Measurements from ENCODE around the gene PTTG1IP2.
"Not testable (repeated sequence)": the region's sequence is repeated elsewhere in the genome, so short reads cannot be mapped to it uniquely, and the experiment has no call there.

PTTG1IP2 gene

DNA sequence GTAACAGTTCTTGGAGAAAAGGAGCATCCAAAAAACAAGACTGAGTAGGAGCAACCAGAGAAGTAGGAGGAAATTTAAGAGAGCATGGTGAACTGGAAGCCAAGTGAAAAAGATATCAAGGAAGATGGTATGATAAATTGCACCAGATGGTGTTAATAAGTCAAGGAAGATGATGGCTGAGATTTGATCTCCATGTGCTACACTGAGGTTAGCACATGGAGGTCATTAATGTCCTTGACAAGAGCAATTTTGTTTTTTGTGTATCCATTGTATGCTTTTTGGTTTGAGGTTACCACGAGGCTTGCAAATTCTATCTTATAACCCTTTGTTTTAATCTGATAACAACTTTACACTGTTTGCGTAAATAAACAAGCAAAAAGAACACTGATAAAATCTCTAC is 11.3 kb upstream of the PTTG1IP2 start:
- ChIA-PET CTCF (no interaction called here), POLR2A (no interaction called here)

DNA sequence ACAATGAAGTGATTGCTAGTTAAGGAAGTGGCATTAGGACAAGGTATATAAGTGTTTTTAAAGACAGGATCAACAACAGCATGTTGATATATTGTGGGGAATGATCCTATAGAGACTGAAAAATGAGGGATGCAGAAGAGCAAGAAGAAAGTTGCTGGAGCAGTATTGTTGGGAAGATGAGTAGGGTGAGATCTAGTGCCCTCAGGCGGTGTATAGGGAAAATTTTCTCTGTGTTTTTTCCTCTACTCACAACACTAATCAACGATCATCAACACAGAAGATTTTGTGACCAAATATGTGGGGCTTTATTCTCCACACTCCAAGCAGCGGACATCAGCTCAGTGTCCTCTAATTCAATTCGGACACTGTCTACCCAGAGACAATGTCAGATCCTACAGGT is 9.6 kb upstream of the PTTG1IP2 start:
- TF ChIP-seq, protein P1, sequence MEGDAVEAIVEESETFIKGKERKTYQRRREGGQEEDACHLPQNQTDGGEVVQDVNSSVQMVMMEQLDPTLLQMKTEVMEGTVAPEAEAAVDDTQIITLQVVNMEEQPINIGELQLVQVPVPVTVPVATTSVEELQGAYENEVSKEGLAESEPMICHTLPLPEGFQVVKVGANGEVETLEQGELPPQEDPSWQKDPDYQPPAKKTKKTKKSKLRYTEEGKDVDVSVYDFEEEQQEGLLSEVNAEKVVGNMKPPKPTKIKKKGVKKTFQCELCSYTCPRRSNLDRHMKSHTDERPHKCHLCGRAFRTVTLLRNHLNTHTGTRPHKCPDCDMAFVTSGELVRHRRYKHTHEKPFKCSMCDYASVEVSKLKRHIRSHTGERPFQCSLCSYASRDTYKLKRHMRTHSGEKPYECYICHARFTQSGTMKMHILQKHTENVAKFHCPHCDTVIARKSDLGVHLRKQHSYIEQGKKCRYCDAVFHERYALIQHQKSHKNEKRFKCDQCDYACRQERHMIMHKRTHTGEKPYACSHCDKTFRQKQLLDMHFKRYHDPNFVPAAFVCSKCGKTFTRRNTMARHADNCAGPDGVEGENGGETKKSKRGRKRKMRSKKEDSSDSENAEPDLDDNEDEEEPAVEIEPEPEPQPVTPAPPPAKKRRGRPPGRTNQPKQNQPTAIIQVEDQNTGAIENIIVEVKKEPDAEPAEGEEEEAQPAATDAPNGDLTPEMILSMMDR (IDR thresholded peaks at IDR 0.05; ENCODE audit: control extremely low read depth, extremely low read depth, low read depth, missing control alignments) = no peak
- DNase-seq (ENCODE audit: extremely low spot score) = no peak
- POLR2A ChIA-PET = no interaction called here
- CTCF ChIA-PET = no interaction called here

More for the DNA sequence above, 11.3 kb upstream of the PTTG1IP2 start:
- TF ChIP-seq, protein P1 (IDR thresholded peaks at IDR 0.05; ENCODE audit: control extremely low read depth, extremely low read depth, low read depth, missing control alignments) = no peak
- no peak for DNase-seq (ENCODE audit: extremely low spot score)

DNA sequence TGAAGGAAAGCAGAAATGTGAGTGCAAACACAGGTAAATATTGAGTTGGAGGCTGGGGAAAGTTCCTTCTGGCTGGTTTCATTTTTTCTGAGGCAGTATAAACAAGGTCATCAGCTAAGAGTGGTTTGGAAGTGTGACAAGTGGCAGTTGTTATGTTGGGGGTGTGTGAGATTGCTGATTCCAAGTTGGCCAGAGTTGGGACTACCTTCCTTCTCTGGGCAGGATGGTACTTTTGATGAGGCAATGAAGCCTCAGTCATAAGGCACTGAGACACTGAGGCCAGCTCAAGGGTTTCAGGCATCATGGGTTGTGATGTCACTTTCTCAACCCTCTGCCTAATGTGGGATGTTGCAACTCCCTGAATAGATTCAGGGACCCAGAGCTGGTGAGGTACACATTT is 8.2 kb upstream of the PTTG1IP2 start:
- CTCF ChIA-PET = interaction anchor here (0.8 to 1.1 kb wide), 2 partner anchors 9 to 168 kb away, joined by 3 read pairs; no protein-coding TSS in a partner anchor
- TF ChIP-seq, protein P1 (IDR thresholded peaks at IDR 0.05; ENCODE audit: control extremely low read depth, extremely low read depth, low read depth, missing control alignments) = no peak
- no peak for DNase-seq (ENCODE audit: extremely low spot score)

DNA sequence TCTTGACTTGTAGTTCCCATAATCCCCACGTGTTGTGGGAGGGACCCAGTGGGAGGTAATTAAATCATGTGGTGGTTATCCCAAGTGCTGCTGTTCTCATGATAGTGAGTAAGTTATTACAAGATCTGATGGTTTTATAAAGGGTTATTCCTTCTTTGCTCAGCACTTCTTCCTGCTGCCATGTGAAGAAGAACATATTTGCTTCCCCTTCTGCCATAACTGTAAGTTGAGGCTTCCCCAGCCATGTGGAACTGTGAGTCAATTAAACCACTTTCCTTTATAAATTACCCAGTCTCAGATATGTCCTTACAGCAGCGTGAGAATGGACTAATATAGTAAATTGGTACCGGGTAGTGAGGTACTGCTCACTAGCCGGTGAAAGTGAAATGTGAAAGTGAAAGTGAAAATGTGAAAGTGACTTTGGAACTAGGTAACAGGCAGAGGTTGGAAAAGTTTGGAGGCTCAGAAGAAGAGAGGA is 6.2 kb upstream of the PTTG1IP2 start:
- DNase-seq (ENCODE audit: extremely low spot score); CTCF ChIA-PET: not testable (repeated sequence)

More for the DNA sequence above, 8.2 kb upstream of the PTTG1IP2 start:
- POLR2A ChIA-PET = no interaction called here

DNA sequence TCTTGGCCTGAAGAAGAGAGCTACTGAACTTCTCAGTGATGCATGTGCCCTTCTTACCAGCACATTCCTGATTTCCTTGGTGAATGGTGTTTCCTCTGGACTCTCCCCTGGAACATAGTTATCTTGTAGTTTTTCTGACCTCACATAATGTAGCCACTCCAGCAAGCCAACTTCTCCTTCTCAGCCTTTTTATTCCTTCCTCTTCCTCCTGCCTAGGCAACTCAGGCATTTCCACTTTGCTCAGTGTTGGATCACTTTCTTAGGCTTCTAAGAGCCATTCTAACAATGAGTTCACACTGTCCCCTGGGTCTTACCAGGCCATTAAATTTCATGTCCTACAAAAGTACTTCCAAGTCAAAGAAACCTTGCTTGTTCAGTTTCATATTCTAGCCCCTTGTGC is 3.6 kb upstream of the PTTG1IP2 start:
- no peak for DNase-seq (ENCODE audit: extremely low spot score)
- ChIA-PET CTCF (interaction anchor here (2.0 kb wide), 1 partner anchor 10 kb away, joined by 12 read pairs; no protein-coding TSS in a partner anchor), POLR2A (no interaction called here)
- TF ChIP-seq, protein P1 (IDR thresholded peaks at IDR 0.05; ENCODE audit: control extremely low read depth, extremely low read depth, low read depth, missing control alignments) = no peak

More for the DNA sequence above, 6.2 kb upstream of the PTTG1IP2 start:
- POLR2A ChIA-PET = not testable (repeated sequence)

DNA sequence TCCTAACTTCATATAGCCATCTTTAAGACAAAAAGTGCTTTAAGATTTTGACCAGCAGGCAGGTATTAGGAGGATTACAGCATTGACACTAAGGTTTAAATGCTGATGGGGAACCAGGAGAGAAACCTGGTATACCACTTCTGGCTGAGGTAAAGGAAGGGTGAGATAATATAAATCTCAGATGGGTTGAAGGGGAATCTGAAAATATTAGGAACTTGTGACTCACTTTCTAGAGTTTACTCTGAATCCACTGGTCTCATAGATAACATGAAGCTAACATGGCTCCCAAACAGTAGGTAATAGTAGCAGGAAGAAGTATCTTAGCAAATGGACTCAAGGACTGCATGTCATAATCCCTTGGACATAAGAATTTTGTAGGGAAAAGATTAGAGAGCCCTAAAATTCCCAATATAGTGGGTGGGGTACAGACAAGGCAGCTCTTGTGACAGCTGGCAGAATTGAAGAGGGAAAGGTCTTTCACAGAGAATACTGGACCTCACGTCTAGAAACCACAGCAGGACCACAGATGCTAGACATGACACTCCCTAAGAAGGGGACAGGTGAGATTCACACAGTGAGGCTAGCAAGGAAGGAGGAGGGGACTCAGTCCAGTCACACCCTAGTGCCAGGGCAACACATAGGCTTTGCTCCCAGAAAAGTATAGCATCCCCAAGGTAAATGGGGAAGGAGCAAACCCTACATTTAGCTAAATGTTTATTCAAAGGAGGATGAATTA is 3.5 kb downstream of the PTTG1IP2 start:
- ChIA-PET POLR2A (no interaction called here), CTCF (interaction anchor here (0.6 to 5.8 kb wide), 4 partner anchors 9 to 52 kb away, joined by 3 to 27 read pairs (median 3); no protein-coding TSS in a partner anchor)
- TF ChIP-seq, protein P1 (IDR thresholded peaks at IDR 0.05; ENCODE audit: control extremely low read depth, extremely low read depth, low read depth, missing control alignments) = no peak
- DNase-seq (ENCODE audit: extremely low spot score) = no peak

DNA sequence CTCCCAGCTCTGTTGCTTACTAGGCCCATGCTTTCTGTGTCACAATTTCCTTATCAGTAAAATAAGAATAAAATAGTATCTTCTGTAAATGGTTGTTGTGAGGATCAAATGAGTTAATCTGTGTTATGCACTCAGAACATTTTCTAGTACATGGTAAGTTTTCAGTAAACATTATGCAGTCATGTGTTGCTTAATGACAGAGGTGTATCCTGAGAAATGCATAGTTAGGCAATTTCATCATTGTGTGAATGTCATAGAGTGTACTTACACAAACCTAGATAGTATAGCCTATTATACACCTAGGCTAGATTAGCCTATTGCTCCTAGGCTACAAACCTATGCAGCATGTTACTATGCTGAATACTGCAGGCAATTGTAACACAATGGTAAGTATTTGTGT is 4.4 kb downstream of the PTTG1IP2 start:
- TF ChIP-seq, protein P1 (IDR thresholded peaks at IDR 0.05; ENCODE audit: control extremely low read depth, extremely low read depth, low read depth, missing control alignments) = no peak
- CTCF ChIA-PET = interaction anchor here (1.2 to 5.8 kb wide), 2 partner anchors 8 to 19 kb away, joined by 3 to 27 read pairs; no protein-coding TSS in a partner anchor
- no peak for DNase-seq (ENCODE audit: extremely low spot score)
- POLR2A ChIA-PET = no interaction called here

All from GM10248 (cell line).